NT2/D1 (cell line): Measurements from ENCODE around the gene MEF2C.

Experiments
- SUZ12 ChIP-seq: IDR thresholded peaks from 2 replicates; pipeline ENCODE4 v1.6.1; 2011; ENCODE audit not compliant: insufficient read length, insufficient read depth; ENCODE audit errors: extremely low read depth
- YY1 ChIP-seq: IDR thresholded peaks from 2 replicates; pipeline ENCODE4 v1.6.1; 2011; ENCODE audit not compliant: insufficient read length, insufficient read depth
- ZNF274 ChIP-seq: IDR thresholded peaks from 2 replicates; pipeline ENCODE4 v1.6.1; 2011; ENCODE audit warnings: mild to moderate bottlenecking, low read depth, low read length

DNA sequence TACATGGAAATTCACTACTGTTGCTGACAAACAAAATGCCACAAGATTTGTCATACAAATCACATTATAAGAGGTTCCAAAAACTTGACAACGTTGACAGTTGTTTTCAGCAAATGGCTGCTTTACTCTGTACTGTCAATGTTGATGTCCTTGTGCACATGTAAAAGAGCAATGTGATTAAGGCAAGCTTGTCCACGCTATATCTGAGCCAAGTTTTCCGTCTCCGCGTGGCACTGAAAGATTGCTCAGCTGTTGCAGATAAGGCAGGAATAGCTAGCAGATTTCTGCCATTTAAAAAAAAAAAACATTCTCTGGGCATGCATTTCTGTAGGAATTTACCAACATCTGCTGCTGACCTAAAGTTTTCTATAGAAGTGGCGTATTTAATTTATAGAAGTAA is 46.4 kb upstream of the MEF2C start:
- no peak for TF ChIP-seq SUZ12
- no peak for TF ChIP-seq ZNF274
- TF ChIP-seq YY1: no peak
